ENCODE results near the gene CDH4.

DNA sequence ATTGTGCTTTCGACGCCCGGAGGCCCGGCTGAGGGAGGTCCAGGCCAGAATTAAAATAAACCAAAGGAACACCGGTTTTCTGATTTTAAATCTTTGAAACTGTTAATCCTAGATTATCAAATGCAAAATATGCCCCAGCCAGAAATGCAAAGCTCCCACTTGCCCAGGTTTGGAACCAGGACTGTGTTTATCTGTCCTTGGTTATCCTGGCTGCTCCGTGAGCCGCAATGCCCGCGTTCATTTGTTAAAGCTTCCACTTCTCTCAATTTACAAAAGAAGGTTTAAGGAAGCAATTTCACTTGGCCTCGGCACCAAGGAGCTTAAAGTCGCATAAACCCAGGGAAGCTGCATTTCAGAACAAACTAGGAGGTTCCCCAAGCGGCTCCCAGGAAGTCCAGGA lies 563.6 kb downstream of the CDH4 start:
- TF ChIP-seq, protein P1, sequence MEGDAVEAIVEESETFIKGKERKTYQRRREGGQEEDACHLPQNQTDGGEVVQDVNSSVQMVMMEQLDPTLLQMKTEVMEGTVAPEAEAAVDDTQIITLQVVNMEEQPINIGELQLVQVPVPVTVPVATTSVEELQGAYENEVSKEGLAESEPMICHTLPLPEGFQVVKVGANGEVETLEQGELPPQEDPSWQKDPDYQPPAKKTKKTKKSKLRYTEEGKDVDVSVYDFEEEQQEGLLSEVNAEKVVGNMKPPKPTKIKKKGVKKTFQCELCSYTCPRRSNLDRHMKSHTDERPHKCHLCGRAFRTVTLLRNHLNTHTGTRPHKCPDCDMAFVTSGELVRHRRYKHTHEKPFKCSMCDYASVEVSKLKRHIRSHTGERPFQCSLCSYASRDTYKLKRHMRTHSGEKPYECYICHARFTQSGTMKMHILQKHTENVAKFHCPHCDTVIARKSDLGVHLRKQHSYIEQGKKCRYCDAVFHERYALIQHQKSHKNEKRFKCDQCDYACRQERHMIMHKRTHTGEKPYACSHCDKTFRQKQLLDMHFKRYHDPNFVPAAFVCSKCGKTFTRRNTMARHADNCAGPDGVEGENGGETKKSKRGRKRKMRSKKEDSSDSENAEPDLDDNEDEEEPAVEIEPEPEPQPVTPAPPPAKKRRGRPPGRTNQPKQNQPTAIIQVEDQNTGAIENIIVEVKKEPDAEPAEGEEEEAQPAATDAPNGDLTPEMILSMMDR (IDR thresholded peaks at IDR 0.05; ENCODE audit: extremely low read depth in 1 of 2, insufficient read depth in 1 of 2, low read depth in 1 of 2, low read length in 2 of 2): no peak
- TF ChIP-seq POLR2AphosphoS5 (IDR thresholded peaks at IDR 0.05; ENCODE audit: insufficient read depth, low read depth, low read length) (no peak), POLR2A (IDR thresholded peaks at IDR 0.05; ENCODE audit: low read depth, low read length) (no peak), JUN (IDR thresholded peaks at IDR 0.05; ENCODE audit: borderline replicate concordance, insufficient read depth, insufficient read length, low read depth) (no peak), MYC (IDR thresholded peaks at IDR 0.05; ENCODE audit: low read depth, low read length) (no peak), EZH2 (IDR thresholded peaks at IDR 0.05; ENCODE audit: borderline replicate concordance, low read depth, low read length, severe bottlenecking) (no peak), GATA2 (IDR thresholded peaks at IDR 0.05; ENCODE audit: insufficient read depth, insufficient read length, low read depth, low read length) (no peak), FOS (IDR thresholded peaks at IDR 0.05; ENCODE audit: borderline replicate concordance, insufficient read depth, low read length) (no peak)
- TF ChIP-seq, protein P2, sequence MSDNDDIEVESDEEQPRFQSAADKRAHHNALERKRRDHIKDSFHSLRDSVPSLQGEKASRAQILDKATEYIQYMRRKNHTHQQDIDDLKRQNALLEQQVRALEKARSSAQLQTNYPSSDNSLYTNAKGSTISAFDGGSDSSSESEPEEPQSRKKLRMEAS (IDR thresholded peaks at IDR 0.05; ENCODE audit: insufficient read depth, insufficient read length): no peak

Measured in endothelial cell of umbilical vein (primary cell).